ENCODE measurements around the gene CCT4.
"Not testable (repeated sequence)": the region's sequence is repeated elsewhere in the genome, so short reads cannot be mapped to it uniquely, and the experiment has no call there.

Gene CCT4, protein sequence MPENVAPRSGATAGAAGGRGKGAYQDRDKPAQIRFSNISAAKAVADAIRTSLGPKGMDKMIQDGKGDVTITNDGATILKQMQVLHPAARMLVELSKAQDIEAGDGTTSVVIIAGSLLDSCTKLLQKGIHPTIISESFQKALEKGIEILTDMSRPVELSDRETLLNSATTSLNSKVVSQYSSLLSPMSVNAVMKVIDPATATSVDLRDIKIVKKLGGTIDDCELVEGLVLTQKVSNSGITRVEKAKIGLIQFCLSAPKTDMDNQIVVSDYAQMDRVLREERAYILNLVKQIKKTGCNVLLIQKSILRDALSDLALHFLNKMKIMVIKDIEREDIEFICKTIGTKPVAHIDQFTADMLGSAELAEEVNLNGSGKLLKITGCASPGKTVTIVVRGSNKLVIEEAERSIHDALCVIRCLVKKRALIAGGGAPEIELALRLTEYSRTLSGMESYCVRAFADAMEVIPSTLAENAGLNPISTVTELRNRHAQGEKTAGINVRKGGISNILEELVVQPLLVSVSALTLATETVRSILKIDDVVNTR

DNA sequence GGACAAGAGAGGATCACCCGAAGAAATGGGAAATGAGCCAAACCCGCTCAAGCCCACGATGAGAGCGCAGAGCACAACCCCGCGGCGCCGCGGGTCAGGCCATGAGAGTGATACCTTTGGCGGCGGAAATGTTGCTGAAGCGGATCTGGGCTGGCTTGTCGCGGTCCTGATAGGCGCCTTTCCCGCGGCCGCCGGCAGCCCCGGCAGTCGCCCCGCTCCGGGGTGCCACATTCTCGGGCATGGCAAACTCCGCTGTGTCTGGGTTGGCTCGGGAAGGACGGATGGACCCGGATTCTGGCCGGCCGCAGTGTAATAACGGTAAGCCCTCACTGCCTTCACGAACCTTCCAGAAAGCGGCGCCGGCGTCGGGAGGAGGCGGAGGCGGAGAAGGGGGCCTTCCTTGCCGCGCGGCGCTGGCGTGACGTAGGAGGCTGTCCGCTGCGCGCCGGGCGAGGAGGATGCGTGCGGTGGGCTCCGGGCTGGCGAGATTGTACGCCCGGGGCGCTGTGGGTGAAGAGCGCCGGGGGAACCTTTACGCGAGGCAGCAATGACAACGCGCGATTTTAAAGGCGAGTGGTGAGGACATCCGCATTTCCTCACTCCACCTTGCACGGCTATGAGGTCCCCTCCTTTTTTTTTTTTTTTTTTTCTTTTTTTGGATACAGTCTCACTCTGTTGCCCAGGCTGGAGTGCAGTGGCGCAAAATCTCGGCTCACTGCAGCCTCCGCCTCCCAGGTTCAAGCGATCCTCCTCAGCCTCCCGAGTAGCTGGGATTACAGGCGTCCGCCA is at the start of gene CCT4:
CCT4 (minus strand) TSS at position 390 of the 789 bp plus-strand sequence; CDS start at position 241, 149 bp downstream.
- peak; percentile 78 to 85 (median 82) for DNase-seq (ENCODE audit: low read depth in 3 of 3)

DNA sequence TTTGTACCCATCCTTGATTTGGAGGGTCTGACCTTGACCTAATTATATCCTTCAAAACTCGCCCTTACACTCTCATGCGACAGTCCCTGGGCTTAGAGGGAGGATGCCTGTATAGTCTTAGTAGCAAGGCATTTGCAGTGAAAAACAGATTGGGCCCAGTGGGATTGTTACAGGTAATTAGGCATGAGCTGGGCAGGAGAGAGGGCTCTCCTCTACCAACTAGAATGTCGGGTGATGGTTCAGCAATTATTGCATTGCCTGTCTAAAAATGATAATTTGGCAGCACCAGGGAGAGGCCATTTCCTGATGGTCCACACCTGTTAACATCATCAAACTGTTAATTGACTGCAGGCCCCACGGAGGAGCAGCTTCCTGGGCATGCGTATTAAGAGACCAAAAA is 49.4 kb upstream of the CCT4 start:
- DNase-seq (ENCODE audit: low read depth in 3 of 3) = no peak

DNA sequence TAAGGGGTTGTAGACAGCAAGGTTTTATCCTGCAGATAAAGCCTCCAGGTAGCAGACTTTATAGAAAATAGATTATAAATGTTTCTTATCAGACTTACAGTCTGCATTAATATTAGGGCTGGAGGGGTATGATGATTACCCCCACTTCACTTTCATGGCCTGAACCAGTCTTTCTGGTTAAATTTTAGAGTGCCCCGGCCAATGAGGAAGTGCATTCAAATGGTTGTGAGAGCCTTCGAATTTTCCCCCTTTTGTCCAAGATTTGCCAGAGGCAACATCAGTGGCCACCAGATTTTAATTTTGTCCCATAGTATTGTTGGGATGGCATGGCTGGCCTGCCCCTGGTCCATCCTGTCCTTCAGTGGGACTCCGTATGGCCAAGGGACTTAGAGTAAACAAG is 48.6 kb upstream of the CCT4 start:
- no peak for DNase-seq (ENCODE audit: low read depth in 3 of 3)

DNA sequence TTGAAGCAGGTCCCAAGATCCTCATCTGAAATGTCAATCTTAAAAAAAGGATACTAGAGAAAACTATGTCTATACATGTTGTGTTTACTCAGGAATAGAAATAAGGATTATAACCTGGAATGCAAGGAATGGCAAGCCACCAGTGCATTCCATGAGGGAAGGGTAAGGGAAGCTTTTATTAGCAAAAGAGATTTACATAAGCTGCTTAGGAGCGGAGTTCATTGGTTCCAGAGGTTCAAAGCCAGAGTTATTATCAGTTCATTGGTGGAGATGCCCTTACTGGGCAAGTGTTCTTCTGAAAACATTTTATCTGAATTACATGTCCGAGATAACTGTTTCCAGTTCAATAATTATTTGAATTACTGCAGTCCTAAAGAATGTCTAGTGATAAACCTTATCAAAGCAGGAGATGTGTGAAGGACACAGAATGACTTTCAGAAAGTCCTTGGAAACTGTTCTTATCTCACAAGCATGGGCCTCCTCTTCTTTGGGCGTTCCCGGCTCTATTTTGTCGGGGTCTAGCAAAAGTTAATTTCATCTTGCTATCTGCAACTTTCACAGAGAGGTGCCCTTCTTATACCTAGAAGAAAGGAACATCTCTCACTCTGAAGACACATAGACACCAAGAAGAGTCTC is 40.5 kb upstream of the CCT4 start:
- no peak for DNase-seq (ENCODE audit: low read depth in 3 of 3)

DNA sequence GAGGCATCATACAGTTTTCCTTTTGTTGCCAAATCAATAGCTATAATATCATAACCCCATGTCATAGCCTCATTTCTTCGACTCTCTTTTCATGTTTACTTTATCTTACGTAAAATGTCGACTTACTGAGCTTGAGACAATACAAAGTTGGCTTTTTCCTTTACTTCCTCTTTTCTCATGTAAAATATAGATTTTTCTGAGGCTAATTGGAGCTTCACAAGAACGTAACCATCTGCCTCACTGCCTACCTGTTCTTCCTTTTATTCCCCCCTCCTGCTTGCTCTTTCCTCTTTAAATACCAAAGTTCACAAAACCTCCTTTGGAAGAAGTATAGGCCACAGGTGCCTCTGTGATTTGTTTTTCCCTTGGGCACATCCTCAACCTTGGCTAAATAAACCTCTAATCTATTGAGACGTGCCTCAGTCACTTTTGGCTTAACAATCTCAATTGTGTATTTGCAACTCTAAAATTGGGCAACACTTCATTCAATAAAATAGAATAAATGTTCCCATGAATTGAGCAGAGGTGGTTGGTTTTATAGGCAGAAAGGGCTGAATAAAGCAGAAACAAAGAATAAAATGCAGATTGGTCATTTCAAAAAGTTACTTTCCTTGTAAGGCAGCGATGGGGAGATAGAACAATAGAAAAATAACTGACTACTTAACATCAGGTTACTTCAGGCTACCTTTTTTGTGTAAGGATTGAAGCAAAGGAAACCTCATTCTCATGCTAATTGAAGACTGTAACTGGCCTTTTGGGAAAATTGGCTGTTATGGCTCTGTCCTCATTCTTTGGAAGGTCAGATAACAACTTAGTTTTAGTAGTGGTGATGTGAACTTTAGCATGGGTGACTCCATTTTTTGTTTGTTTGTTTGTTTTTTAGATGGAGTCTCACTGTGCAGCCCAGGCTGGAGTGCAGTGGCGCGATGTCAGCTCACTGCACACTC is 38.3 kb upstream of the CCT4 start:
- DNase-seq (ENCODE audit: low read depth in 3 of 3) = no peak

DNA sequence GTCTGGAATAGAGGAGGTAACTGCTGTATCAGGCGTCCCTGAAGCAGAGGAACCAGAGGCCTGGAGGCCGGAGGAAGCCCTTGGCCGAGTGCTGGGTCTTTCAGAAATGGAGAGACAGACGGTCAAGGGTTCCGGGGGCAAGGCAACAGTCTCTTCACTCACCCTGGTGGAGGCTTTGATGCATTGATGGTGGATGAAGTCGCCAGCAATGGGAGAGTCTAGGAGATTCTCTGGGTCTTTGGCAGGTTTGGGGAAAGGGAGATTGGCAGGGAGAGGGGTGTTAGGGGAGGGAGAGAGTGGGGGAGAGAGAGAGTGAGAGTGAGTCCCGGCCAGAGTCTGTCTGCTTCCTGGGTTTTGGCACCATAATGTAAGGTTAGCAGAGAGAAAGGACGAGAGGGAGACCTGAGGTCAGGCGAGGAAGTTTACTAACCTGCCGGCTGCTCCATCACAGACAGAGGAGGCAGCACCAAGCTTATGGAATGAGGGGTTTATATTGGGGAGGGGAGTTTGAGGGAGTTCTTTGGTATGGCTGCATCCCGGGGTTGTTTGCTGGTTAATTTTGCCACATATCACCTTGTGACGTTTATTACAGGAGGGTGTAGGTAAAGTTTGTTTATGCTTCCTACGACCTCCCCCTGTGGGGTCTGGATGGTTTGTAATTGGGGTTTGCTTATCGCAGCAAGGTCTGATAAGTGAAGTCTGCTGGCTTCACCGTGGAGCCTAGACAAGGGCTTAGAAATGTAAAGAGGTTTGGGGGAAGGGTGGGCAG is 36.6 kb upstream of the CCT4 start:
- DNase-seq (ENCODE audit: low read depth in 3 of 3) = no peak

DNA sequence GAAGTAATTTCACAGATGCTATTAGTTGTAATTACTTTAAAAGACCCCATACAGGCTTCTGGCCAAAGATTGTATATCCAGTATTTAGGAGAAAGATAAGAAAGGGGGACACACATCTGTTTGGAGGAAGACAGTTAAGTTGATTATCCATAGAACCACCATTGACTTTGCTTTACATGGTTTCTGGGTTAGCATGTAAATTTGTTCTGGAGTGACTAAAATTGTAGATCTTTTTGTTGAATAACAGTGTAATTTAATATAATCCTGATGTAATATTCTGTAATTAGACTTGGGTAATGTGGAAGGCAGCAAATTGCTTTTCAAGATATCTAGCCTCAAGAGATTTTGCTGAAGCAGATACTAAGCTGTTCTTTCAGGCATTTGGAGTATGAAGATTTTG is 34.3 kb upstream of the CCT4 start:
- no peak for DNase-seq (ENCODE audit: low read depth in 3 of 3)

DNA sequence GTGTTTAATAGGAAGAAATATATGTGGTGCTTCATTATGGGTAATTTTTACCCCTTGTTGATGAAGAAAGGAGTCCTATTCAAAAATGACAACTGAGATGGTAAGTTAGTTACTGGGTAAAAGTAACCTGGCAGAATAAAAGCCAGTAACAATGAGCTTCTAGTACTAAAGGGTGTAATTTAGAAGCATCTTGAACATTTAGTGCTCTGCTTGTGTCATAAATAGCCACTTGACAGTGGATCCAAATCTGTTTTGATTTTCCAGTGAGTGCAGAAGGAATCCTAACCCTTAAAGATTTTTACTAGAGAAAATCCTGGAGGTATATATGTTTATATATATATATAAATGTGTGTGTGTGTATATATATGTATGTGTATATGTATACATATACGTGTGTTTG is 32.1 kb upstream of the CCT4 start:
- no peak for DNase-seq (ENCODE audit: low read depth in 3 of 3)

DNA sequence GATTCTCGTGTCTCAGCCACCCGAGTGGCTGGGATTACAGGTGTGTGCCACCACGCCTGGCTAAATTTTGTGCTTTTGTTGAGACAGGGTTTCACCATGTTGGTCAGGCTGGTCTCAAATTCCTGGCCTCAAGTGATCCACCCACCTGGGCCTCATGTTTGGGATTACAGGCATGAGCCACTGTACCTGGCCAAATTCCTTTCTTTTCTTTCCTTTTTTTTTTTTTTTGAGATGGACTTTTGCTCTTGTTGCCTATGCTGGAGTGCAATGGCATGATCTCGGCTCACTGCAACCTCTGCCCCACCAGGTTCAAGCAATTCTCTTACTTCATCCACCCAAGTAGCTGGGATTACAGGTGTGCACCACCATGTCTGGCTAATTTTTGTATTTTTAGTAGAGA is 26.3 kb upstream of the CCT4 start:
- not testable (repeated sequence) for DNase-seq (ENCODE audit: low read depth in 3 of 3)

DNA sequence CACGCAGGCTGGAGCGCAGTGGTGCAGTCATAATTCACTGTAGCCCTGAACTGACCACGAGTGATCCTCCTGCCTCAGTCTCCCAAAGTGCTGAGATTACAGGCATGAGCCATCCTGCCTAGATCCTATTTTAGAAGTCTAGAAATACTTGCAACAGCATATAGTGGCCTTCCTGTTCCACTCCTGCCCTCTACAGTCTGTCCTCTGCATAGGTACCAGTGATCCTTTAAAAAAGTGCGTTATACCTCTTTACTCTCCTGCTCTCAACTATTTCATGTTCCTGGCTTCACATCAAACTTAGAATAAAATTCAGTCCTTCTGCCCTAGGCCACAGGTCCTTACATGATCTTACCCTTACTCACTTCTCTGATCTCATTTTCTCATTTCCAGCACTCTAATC is 23.1 kb upstream of the CCT4 start:
- DNase-seq (ENCODE audit: low read depth in 3 of 3) = no peak

DNA sequence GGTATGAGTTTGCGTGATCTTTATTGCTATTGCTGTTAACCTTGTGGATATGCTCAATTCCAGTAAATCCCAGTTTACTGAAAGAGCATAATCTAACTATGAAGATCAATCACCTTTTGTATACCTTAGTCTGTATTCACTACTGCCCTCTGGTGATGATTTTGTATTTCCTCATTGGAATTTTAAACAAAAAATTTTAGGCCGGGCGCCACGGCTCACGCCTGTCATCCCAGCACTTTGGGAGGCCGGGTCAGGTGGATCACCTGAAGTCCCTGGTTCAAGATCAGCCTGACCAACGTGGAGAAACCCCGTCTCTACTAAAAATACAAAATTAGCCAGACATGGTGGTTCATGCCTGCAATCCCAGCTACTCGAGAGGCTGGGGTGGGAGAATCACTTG is 22.1 kb upstream of the CCT4 start:
- no peak for DNase-seq (ENCODE audit: low read depth in 3 of 3)

DNA sequence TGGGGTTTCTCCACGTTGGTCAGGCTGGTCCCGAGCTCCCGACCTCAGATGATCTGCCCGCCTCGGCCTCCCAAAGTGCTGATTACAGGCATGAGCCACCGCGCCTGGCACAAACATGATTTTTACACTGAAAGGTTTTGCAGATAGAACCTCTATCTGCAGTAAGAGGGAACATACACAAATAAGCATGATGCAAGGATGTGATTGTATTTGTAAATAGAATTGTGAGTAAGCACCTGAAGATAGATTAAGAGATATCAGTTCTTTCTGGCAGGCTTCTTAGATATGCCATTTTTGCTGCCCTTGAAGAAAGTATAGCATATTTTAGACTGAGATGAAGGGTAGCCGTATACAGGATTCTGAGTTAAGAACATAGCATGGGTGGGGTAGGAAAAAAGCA is 20.7 kb upstream of the CCT4 start:
- DNase-seq (ENCODE audit: low read depth in 3 of 3) = no peak

DNA sequence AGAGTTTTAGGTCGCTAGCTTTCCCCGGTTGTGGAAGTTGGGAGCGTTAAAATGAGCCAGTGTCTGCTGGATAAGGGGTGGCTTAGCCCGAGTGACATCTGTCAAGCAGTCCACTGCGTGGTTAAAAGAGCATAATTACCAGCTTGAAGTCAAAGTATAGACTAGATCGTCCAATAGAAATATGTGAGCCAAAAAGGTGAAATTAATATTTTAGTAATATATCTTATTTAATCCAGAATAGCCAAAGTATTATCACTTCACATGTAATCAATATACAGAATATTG is 17.7 kb upstream of the CCT4 start:
- DNase-seq (ENCODE audit: low read depth in 3 of 3) = no peak

DNA sequence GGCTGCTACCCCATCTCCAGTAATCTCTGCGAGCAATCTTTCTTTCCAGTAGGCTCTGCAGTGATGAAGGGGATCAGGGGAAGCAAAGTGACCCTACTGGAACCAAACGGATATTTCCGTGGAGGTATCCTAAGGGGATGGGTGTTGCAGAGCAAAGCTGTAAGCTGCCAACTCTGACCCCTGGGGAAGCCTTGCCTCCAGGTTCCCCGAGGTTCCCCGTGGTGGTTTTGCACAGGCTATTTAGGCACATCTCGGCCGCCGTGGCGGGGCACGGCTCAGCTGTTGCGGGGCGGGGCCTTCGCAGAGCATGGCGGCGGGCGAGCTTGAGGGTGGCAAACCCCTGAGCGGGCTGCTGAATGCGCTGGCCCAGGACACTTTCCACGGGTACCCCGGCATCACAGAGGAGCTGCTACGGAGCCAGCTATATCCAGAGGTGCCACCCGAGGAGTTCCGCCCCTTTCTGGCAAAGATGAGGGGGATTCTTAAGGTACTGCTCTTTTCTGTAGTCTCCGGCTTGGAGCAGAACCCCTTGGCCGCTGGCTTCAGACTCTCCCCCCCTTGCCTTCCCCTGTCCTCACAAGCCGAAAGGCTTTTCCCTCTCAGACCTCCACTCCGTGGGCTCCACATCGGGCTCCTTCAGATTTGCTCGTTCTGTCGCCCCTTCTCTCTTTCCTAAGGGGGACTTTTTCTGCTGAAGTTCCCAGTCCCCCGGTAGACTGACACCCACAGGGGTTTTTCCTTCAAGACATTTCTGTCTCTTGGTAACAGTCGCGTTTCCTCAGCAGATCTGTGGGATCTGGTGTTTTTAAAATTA is 17.1 kb upstream of the CCT4 start, which contains the start of gene COMMD1:
COMMD1 (plus strand) TSS at position 303 of the 814 bp plus-strand sequence; CDS start at position 308, 5 bp downstream.
- peak; percentile 68 to 84 (median 73) for DNase-seq (ENCODE audit: low read depth in 3 of 3)

DNA sequence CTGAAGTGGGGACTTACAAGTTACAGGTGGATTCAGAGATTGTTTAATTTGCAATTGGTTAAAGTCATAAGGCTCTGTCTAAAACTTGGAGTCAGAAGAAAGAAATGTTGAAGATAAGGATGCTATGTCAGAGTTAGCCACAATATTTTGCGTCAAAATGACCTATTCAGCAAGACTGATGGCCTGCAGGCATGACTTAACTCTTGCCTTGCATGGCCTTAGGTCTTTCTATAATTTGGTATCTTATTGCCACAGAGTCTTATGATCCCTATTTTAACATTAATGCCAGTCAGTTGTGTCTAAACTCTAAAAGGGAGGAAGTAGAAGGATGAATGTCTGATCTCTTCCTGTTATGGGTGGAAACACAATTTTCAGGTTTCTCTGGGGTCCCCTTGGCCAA is 11.8 kb upstream of the CCT4 start:
- no peak for DNase-seq (ENCODE audit: low read depth in 3 of 3)

DNA sequence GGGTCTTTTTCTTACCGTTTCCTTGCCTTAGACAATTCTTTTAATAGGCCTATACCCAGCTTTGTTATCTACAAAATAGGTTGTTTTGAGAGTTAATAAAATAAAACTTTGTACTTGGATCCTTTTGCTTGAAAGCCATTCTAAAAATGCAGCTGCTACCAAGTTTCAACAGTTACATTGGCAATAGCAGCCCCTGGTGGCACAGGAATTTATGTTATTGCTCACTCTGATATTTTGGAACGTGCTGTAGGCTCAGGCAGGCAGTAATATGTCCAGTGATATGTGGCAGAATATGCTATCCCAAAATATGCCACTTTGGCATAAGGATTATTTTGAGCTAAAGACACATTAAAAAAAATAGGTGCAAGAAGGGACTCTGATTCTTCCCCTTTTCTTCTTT is 10.4 kb upstream of the CCT4 start:
- DNase-seq (ENCODE audit: low read depth in 3 of 3) = no peak

DNA sequence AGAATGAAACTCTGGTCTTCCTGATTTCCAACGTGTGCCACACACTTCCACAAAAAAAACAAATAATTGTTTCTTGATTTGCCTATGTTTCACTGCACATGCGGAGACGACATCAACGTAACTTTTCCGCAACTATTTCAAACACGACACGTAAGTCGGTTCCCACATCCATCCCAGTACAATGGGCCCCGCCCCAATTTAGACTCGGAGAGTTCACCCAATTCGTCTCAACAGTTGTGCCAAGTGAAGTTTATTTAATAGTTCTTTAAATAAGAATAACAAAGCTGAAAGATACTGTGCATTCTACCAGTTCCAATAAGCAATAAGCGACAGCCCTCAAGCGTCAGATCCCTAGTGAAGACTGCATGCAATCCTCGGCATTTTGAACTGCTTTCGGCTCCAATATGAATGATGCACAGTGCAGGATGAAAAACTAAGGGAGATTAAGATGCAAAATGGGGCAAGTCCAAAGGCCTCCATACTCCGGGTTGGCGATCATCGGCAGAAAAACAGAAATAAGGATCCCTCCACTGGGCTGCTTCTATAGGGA is 664 bp downstream of the CCT4 start:
- peak in 1 of 3 experiments; percentile 23 for DNase-seq (ENCODE audit: low read depth in 3 of 3)

DNA sequence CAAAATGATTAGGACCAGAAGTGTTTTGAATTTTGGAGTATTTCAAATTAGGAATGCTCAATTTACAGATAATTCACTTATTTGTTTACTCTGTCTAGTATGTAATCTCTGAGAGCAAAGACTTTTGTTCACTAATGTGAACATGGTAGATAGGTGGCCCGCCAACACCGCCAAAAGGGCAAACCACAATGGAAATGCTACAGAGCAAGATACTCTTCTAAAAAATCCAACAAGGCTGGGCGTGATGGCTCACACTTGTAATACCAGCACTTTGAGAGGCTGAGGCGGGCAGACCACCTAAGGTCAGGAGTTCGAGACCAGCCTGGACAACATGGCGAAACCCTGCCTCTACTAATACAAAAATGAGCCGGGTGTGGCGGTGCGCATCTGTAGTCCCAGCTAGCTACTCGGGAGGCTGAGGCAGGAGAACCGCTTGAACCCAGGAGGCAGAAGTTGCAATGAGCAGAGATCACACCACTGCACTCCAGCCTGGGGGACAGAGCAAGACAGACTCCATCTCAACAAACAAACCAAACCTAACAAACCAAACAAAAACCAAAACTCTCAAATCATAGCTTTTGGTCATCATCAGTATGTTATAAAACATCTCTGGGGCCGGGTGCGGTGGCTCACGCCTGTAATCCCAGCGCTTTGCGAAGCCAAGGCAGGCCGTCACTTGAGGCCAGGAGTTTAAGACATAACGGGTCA is 2.4 kb downstream of the CCT4 start:
- no peak for DNase-seq (ENCODE audit: low read depth in 3 of 3)

DNA sequence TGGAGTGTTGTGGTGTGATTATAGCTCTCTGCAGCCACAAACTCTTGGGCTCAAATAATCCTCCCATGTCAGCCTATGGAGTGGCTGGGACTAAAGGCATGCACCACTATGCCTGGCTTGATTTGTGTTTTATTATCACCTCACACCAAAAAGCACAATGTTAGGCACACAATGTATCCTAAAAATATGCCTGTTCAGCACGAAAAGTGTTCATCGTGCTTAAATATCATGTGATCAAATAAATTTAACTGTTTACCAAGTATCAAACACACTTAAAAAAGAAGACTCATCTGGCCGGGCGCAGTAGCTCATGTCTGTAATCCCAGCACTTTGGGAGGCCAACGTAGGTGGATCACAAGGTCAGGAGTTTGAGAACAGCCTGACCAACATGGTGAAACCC is 5.6 kb downstream of the CCT4 start:
- no peak for DNase-seq (ENCODE audit: low read depth in 3 of 3)
